ENCODE data around the gene KLK2.

- no peak for TF ChIP-seq POLR2AphosphoS5 (IDR thresholded peaks at IDR 0.05)
- TF ChIP-seq CTCF (IDR thresholded peaks at IDR 0.05 in 8 of 11, conservative IDR thresholded peaks at IDR 0.05 in 3 of 11) = no peak
Observed at GRCh38 chr19:50870417-50871089, 2.7 kb upstream of the KLK2 start.

Data from spleen (tissue), 7 donors.